Stimulated activated CD4-positive, alpha-beta T cell treated with anti-CD3 and anti-CD28 coated beads, Interleukin-15, amount 100 ng/mL, for 48 hours (primary cell): ENCODE data around the gene ESAM.

Experiments
- DNase-seq, 2 donors: peaks; one replicate each; pipeline ENCODE4 v3.0.0-alpha.2; 2020; ENCODE audit warnings: low read depth in 2 of 2

Gene ESAM

GRCh38 chr11:124732230-124732629 is 29.9 kb downstream of the ESAM start:
- no peak for DNase-seq

GRCh38 chr11:124729571-124729970 is 32.5 kb downstream of the ESAM start:
- DNase-seq = no peak

GRCh38 chr11:124728134-124728533 is 34.0 kb downstream of the ESAM start:
- DNase-seq = no peak

GRCh38 chr11:124727474-124727873 is 34.6 kb downstream of the ESAM start:
- no peak for DNase-seq

- no peak for DNase-seq
Observed at GRCh38 chr11:124725719-124726105, 36.4 kb downstream of the ESAM start.

GRCh38 chr11:124724979-124725718 is 36.9 kb downstream of the ESAM start:
- DNase-seq = no peak

GRCh38 chr11:124722176-124722575 is 39.9 kb downstream of the ESAM start:
- no peak for DNase-seq

- DNase-seq = no peak
Observed at GRCh38 chr11:124719534-124719933, 42.6 kb downstream of the ESAM start.

- no peak for DNase-seq
Observed at GRCh38 chr11:124718801-124719200, 43.3 kb downstream of the ESAM start.

GRCh38 chr11:124717786-124718651 is 44.1 kb downstream of the ESAM start:
- no peak for DNase-seq

- DNase-seq = no peak
Observed at GRCh38 chr11:124717421-124717785, 44.7 kb downstream of the ESAM start.

GRCh38 chr11:124716591-124716990 is 45.5 kb downstream of the ESAM start:
- DNase-seq = no peak

- no peak for DNase-seq
Observed at GRCh38 chr11:124712392-124712791, 49.7 kb downstream of the ESAM start.

GRCh38 chr11:124707829-124708228 is 54.3 kb downstream of the ESAM start:
- no peak for DNase-seq
